ENCODE measurements around the gene RAP1B.
A peak's percentile ranks its signal among the peaks of the same experiment; 100 is the strongest.
"Not testable (repeated sequence)": the region's sequence is repeated elsewhere in the genome, so short reads cannot be mapped to it uniquely, and the experiment has no call there.

The RAP1B gene

DNA sequence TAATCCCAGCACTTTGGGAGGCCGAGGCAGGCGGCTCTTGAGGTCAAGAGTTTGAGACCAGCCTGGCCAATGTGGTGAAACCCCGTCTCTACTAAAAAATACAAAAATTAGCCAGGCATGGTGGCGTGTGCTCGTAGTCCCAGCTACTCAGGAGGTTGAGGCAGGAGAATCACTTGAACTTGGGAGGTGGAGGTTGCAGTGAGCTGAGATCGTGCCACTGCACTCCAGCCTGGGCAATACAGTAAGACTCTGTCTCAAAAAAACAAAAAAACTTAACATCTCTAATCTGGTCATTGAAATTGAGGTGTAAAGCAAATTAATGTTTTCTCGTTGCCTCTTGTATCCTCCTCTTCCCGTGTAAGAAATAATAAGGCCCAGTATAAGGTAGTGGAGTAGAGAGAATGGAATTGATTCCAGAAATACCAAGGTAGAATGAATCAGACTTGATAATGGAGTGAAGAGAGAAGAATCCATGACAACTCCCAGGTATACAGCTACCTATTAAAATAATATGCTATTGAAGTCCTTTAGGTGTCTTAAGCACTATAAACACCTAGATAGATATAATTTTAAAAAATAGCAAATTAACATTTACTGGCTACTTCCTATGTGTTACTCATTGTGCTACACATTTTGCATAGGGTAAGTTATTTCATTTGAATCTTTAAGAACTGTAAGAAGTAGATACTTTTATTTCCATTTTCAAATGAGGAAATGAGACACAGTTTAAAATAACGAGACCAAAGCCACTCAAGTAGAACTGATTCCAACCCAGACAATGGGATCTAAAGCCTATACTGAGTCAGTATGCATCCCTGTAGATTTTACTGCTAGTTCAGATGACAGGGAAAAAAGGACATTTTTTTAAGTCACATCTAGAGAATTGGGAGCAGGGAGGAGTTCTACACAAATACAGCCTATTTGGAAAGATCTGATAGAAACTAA is 23.2 kb downstream of the RAP1B start:
- DNase-seq (ENCODE audit: low read depth) = no peak

DNA sequence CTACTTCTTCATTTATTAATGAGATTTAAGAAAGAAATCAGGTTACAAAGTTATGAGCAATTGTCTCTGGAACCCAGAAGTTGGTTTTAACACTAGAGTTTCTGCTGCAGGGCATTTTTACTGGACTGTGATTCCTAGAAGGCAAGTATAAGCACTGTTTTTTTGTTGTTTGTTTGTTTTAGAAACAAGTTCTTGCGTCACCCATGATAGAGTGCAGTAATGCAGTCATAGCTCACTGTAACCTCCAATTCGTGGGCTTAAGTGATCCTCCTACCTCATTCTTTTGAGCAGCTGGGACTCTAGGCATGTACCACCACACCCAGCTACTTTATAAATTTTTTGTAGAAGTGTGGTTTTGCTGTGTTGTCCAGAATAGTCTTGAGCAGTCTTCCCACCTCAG is 25.6 kb downstream of the RAP1B start:
- DNase-seq (ENCODE audit: low read depth) = no peak

DNA sequence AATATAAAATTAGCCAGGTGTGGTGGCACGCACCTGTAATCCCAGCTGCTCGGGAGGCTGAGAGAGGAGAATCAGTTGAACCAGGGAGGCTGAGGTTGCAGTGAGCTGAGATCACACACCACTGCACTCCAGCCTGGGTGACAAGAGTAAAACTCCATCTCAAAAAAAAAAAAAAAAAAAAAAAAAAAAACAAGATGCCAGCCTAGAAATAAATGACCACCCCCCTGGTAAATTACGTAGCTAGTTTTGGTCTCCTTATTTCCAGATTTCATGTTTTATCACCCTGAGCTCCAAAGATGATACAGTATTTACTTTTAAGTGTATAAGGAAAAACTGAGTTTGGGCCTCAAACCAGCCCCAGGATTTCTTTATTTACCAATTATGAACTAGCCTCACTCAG is 26.7 kb downstream of the RAP1B start:
- not testable (repeated sequence) for DNase-seq (ENCODE audit: low read depth)

DNA sequence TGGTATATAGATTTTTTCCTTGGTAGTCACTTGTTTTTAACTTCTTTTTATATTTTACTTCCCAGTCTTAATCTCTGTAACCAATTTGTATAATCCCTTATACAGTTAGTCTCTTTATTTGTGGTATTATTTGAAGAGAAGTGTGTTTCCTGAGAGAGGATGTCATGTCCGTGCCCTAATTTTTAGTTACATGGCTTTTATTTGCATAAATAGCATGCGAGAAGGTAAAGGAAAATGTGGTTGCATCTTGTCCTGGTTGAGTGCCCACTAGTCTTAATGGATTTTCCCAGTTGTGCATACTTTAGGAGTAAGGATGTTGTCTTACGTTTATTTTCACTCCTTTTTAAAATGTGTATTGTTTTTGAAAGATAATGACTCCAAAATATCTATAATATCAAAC is 27.5 kb downstream of the RAP1B start:
- DNase-seq (ENCODE audit: low read depth) = no peak

GRCh38 chr12:68638721-68639395 is 28.2 kb downstream of the RAP1B start:
- DNase-seq (ENCODE audit: low read depth) = no peak

- no peak for DNase-seq (ENCODE audit: low read depth)
Observed at GRCh38 chr12:68639396-68639767, 28.7 kb downstream of the RAP1B start.

GRCh38 chr12:68641138-68641537 is 30.4 kb downstream of the RAP1B start:
- no peak for DNase-seq (ENCODE audit: low read depth)

DNA sequence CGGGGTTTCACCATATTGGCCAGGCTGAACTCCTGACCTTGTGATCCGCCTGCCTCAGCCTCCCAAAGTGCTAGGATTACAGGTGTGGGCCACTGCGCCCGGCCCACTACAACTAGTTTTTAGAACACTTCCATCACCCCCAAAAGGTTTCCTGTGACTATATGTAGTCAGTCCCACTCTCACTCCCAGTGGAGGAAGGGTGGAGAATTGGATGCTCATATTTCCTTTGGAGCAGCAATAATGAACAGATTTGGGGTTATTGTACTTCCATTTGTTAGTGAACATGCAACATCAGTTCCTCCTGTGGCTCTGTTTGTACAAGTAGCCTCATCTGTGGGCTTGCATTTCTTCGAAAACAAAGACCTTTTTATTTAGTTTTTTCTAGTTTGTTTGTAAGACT is 35.8 kb downstream of the RAP1B start:
- DNase-seq (ENCODE audit: low read depth) = no peak

GRCh38 chr12:68647507-68647906 is 36.8 kb downstream of the RAP1B start:
- no peak for DNase-seq (ENCODE audit: low read depth)

GRCh38 chr12:68648179-68648578 is 37.5 kb downstream of the RAP1B start:
- no peak for DNase-seq (ENCODE audit: low read depth)

GRCh38 chr12:68665016-68665569 is 54.4 kb downstream of the RAP1B start:
- no peak for DNase-seq (ENCODE audit: low read depth)

GRCh38 chr12:68667291-68667690 is 56.6 kb downstream of the RAP1B start:
- DNase-seq (ENCODE audit: low read depth) = no peak

DNA sequence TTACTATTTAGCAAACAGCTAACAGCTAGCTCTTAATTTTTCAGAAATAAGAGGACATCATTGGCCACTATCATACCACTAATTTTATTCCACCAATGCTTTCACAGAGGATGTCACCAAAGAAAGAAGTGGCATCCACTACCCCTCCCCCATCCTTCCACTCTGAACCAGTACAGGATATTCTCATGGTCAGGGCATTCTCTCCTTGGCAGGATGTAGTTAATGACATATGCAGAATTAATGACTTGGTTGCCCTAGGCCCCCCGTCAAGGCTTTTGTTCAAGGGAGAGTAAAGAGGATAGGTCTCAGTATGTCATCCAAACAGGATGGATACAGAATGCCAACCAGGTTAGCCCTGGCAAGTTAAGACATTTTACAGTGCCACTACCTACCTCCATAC is 57.2 kb downstream of the RAP1B start:
- no peak for DNase-seq (ENCODE audit: low read depth)

GRCh38 chr12:68671179-68671578 is 60.5 kb downstream of the RAP1B start:
- no peak for DNase-seq (ENCODE audit: low read depth)

GRCh38 chr12:68673788-68674187 is 63.1 kb downstream of the RAP1B start:
- DNase-seq (ENCODE audit: low read depth) = no peak

GRCh38 chr12:68674376-68674775 is 63.7 kb downstream of the RAP1B start:
- DNase-seq (ENCODE audit: low read depth) = no peak

- no peak for DNase-seq (ENCODE audit: low read depth)
Observed at GRCh38 chr12:68675101-68675842, 64.6 kb downstream of the RAP1B start.

- not testable (repeated sequence) for DNase-seq (ENCODE audit: low read depth)
Observed at GRCh38 chr12:68676854-68677253, 66.2 kb downstream of the RAP1B start.

DNA sequence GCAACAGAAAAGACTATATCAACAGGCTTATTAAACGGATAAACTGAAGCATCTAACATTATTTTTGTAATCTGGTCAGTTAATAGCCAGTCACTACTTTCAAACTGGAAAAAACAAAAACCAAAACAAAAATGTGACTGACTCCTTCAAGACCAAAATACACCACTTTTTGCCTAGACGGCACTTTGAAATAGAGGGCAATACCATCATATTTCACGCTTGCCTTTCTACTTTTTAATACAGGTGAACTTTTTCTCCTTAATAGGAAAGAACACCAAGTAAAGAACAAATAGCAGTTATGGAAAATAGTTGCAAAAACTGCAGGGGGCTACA is 75.5 kb downstream of the RAP1B start:
- no peak for DNase-seq (ENCODE audit: low read depth)

- peak; percentile 98 for DNase-seq (ENCODE audit: low read depth)
Observed at GRCh38 chr12:68686595-68687521, 76.2 kb downstream of the RAP1B start, which contains the start of gene NUP107. Gene NUP107, plus strand, starts transcription at chr12:68686978. Its CDS starts 88 bp downstream, at chr12:68687066.

DNA sequence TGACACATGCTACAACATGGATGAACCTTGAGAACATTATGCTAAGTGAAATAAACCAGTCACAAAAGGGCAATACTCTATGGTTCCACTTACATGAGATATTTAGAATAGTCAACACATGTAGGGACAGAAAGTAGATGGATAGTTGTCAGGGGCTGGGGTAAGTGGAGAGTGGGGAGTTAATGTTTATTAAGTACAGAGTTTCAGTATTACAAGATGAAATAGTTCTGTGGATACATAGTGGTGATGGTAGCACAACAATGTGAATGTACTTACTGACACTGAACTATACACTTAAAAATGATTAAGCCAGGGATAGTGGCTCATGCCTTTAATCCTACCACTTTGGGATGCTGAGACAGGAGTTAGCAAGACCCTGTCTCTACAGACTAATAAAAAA is 84.8 kb downstream of the RAP1B start:
- no peak for DNase-seq (ENCODE audit: low read depth)

Measured in HS-27A (cell line).